Smooth muscle cell (in vitro differentiated cells): ENCODE results near the gene IL18R1. TPM values are rescaled to one million over a fixed set of nuclear protein-coding genes. Genes with fewer than 3 reads are reported as not detected.

Experiments
- DNase-seq: peaks from one replicate; lab custom pipeline; 2025; ENCODE audit not compliant: unreplicated experiment; lab: John Stamatoyannopoulos, UW
- H2AFZ ChIP-seq: fragments of 200-600 bp; sonication (generic); 2 replicates; pipeline ENCODE4 v1.6.0; 2016; ENCODE audit warnings: antibody characterized with exemption, low read depth, mild to moderate bottlenecking
- H3F3A ChIP-seq: fragments of 200-600 bp; sonication (generic); 2 replicates; pipeline ENCODE4 v1.6.0; 2017; ENCODE audit warnings: antibody characterized with exemption, low read depth
- H3K27ac ChIP-seq: fragments of 200-600 bp; sonication (generic); 2 replicates; pipeline ENCODE4 v1.5.1; 2016; ENCODE audit warnings: low read depth, mild to moderate bottlenecking
- H3K27me3 ChIP-seq: fragments of 200-600 bp; sonication (generic); 2 replicates; pipeline ENCODE4 v1.6.1; 2016; ENCODE audit warnings: low read depth, mild to moderate bottlenecking
- H3K36me3 ChIP-seq: fragments of 200-600 bp; sonication (generic); 2 replicates; pipeline ENCODE4 v1.5.1; 2016; ENCODE audit warnings: low read depth
- H3K4me1 ChIP-seq: fragments of 200-600 bp; sonication (generic); 2 replicates; pipeline ENCODE4 v1.5.1; 2016; ENCODE audit warnings: low read depth
- H3K4me2 ChIP-seq: fragments of 200-600 bp; sonication (generic); 2 replicates; pipeline ENCODE4 v1.6.0; 2016; ENCODE audit warnings: mild to moderate bottlenecking
- H3K4me3 ChIP-seq: fragments of 200-600 bp; sonication (generic); 2 replicates; pipeline ENCODE4 v1.5.1; 2016; ENCODE audit warnings: mild to moderate bottlenecking
- H3K79me2 ChIP-seq: fragments of 200-600 bp; sonication (generic); 2 replicates; pipeline ENCODE4 v1.6.0; 2016; ENCODE audit warnings: low read depth, mild to moderate bottlenecking
- H3K9ac ChIP-seq: fragments of 200-600 bp; sonication (generic); 2 replicates; pipeline ENCODE4 v1.6.0; 2016; ENCODE audit warnings: low read depth
- H3K9me3 ChIP-seq: fragments of 200-600 bp; sonication (generic); replicated peaks from 2 replicates; pipeline ENCODE4 v1.5.1; 2016; ENCODE audit warnings: low read depth
- H4K20me1 ChIP-seq: fragments of 200-600 bp; sonication (generic); 2 replicates; pipeline ENCODE4 v1.6.0; 2016; ENCODE audit warnings: low read depth
- WGBS: methylation state at CpG from one replicate; pipeline ENCODE4 v1.1.7; 2016; ENCODE audit warnings: low lambda C conversion rate; 5-methylcytosine and 5-hydroxymethylcytosine counted together
- polyA plus RNA-seq: library from polyadenylated mRNA; unstranded; fragments of >200 nt; fragmentation: Nextera tagmentation; extraction: Ambion mirVana; gene quantifications from 2 replicates; pipeline ENCODE4 v1.2.1, GENCODE V29; 2016
- total RNA-seq: library from RNA; depleted of rRNA; stranded (reverse); fragments of >200 nt; gene quantifications from 2 replicates; pipeline ENCODE4 v1.2.3, GENCODE V29; 2014
- TF ChIP-seq, protein P1 (sequence below): fragments of 200-600 bp; sonication (generic); IDR thresholded peaks from 2 replicates; pipeline ENCODE4 v1.5.1; 2017; ENCODE audit warnings: borderline replicate concordance, mild to moderate bottlenecking, antibody characterized with exemption; ENCODE audit not compliant: insufficient read depth, poor library complexity, severe bottlenecking

The IL18R1 gene
- total and polyA plus RNA-seq, 2 experiments from 2014 or later, result 2.2 to 2.5 TPM

- TF ChIP-seq, protein P1, sequence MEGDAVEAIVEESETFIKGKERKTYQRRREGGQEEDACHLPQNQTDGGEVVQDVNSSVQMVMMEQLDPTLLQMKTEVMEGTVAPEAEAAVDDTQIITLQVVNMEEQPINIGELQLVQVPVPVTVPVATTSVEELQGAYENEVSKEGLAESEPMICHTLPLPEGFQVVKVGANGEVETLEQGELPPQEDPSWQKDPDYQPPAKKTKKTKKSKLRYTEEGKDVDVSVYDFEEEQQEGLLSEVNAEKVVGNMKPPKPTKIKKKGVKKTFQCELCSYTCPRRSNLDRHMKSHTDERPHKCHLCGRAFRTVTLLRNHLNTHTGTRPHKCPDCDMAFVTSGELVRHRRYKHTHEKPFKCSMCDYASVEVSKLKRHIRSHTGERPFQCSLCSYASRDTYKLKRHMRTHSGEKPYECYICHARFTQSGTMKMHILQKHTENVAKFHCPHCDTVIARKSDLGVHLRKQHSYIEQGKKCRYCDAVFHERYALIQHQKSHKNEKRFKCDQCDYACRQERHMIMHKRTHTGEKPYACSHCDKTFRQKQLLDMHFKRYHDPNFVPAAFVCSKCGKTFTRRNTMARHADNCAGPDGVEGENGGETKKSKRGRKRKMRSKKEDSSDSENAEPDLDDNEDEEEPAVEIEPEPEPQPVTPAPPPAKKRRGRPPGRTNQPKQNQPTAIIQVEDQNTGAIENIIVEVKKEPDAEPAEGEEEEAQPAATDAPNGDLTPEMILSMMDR, result no peak
- no peak for DNase-seq
- 93% methylated on average over 3 of the region's 3 CpGs for WGBS
Measured at GRCh38 chr2:102344397-102344796, 11.2 kb upstream of the IL18R1 start.

GRCh38 chr2:102345329-102345920 is 10.2 kb upstream of the IL18R1 start:
- H3K4me3 ChIP-seq, result no peak overlapping the region
- no peak overlapping the region for H3K9ac ChIP-seq
- H2AFZ ChIP-seq, result no peak overlapping the region
- TF ChIP-seq, protein P1, result no peak
- DNase-seq, result no peak
- no peak overlapping the region for H3K27ac ChIP-seq
- no peaks in the 10 kb centered on the region for H3K9me3 ChIP-seq
- no peaks in the 10 kb centered on the region for H3K36me3 ChIP-seq
- H3K4me2 ChIP-seq, result no peak overlapping the region
- no peaks in the 10 kb centered on the region for H3K4me1 ChIP-seq
- WGBS, result 83% methylated on average over 4 of the region's 4 CpGs
- H3K27me3 ChIP-seq, result no peaks in the 10 kb centered on the region
- H4K20me1 ChIP-seq, result no peaks in the 10 kb centered on the region
- no peaks in the 10 kb centered on the region for H3F3A ChIP-seq
- H3K79me2 ChIP-seq, result no peaks in the 10 kb centered on the region

More at GRCh38 chr2:102344397-102344796, 11.2 kb upstream of the IL18R1 start:
- Histone ChIP-seq H3K79me2 (no peaks in the 10 kb centered on the region), H3K4me1 (no peaks in the 10 kb centered on the region), H3F3A (no peaks in the 10 kb centered on the region), H3K9ac (no peak overlapping the region), H3K27me3 (no peaks in the 10 kb centered on the region), H4K20me1 (no peaks in the 10 kb centered on the region), H3K9me3 (no peaks in the 10 kb centered on the region), H3K4me2 (no peak overlapping the region), H3K4me3 (no peak overlapping the region), H2AFZ (no peak overlapping the region), H3K27ac (no peak overlapping the region), H3K36me3 (no peaks in the 10 kb centered on the region)

GRCh38 chr2:102346381-102347130 is 9.0 kb upstream of the IL18R1 start:
- Histone ChIP-seq H3K27me3 (no peaks in the 10 kb centered on the region), H3F3A (no peaks in the 10 kb centered on the region), H2AFZ (no peak overlapping the region), H3K4me1 (no peaks in the 10 kb centered on the region), H3K79me2 (no peaks in the 10 kb centered on the region), H3K27ac (no peak overlapping the region), H4K20me1 (no peaks in the 10 kb centered on the region), H3K36me3 (no peaks in the 10 kb centered on the region), H3K9me3 (no peaks in the 10 kb centered on the region), H3K4me2 (no peak overlapping the region), H3K4me3 (no peak overlapping the region), H3K9ac (no peak overlapping the region)
- 93% methylated on average over 7 of the region's 7 CpGs for WGBS
- DNase-seq, result no peak
- TF ChIP-seq, protein P1, result no peak
